HT-29 (cell line): Measurements from ENCODE around the gene ZNF211. TPM values are rescaled to one million over a fixed set of nuclear protein-coding genes. Genes with fewer than 3 reads are reported as not detected.

ENCODE experiments used
- DNase-seq: peaks from one replicate; pipeline ENCODE4 v3.0.0-alpha.2; 2015; ENCODE audit warnings: low spot score
- total RNA-seq: library from RNA; depleted of rRNA; stranded (reverse); fragments of >200 nt; shearing (Covaris generic); gene quantifications from 2 replicates; pipeline ENCODE4 v1.2.3, GENCODE V29; 2014; rRNA removed

ZNF211 gene
- total RNA-seq, 1 experiment from 2014 or later: 2.7 TPM

GRCh38 chr19:57655443-57655842, 22.5 kb downstream of the ZNF211 start:
- no peak for DNase-seq

GRCh38 chr19:57656346-57656745, 23.4 kb downstream of the ZNF211 start:
- DNase-seq: no peak

- peak; percentile 45 for DNase-seq
Measured at GRCh38 chr19:57664269-57665127, 31.5 kb downstream of the ZNF211 start.

GRCh38 chr19:57665261-57665806, 32.4 kb downstream of the ZNF211 start:
- no peak for DNase-seq

- no peak for DNase-seq
Measured at GRCh38 chr19:57667228-57667627, 34.3 kb downstream of the ZNF211 start.

- DNase-seq: no peak
Measured at GRCh38 chr19:57668635-57669034, 35.7 kb downstream of the ZNF211 start, which contains the start of gene ZSCAN4. TSS of gene ZSCAN4 (plus strand) at chr19:57668935. CDS start at chr19:57676146, 7,211 bp downstream.

- DNase-seq: no peak
Measured at GRCh38 chr19:57671124-57671895, 38.3 kb downstream of the ZNF211 start.

- DNase-seq: no peak
Measured at GRCh38 chr19:57672466-57672865, 39.5 kb downstream of the ZNF211 start.

- DNase-seq: no peak
Measured at GRCh38 chr19:57675881-57676280, 42.9 kb downstream of the ZNF211 start.

GRCh38 chr19:57682226-57682766, 49.3 kb downstream of the ZNF211 start:
- no peak for DNase-seq

- no peak for DNase-seq
Measured at GRCh38 chr19:57686727-57687126, 53.8 kb downstream of the ZNF211 start.

- DNase-seq: no peak
Measured at GRCh38 chr19:57687363-57688010, 54.5 kb downstream of the ZNF211 start.

- DNase-seq: no peak
Measured at GRCh38 chr19:57688011-57688763, 55.2 kb downstream of the ZNF211 start.

GRCh38 chr19:57689750-57690149, 56.8 kb downstream of the ZNF211 start:
- no peak for DNase-seq

Other genes with a start within 250 kb of the ZNF211 start
- gene ZNF548, start 243.3 kb upstream of the ZNF211 start, total RNA-seq: 10.2 and 12.2 TPM in 2 replicates
- gene ZNF17, start 222.0 kb upstream of the ZNF211 start, total RNA-seq: 4.7 and 7.2 TPM in 2 replicates
- gene ZNF749, start 197.8 kb upstream of the ZNF211 start, total RNA-seq: 22.9 and 27.6 TPM in 2 replicates
- 0.08 TPM in 1 of 2 replicates, not detected in the other for gene VN1R1, start 176.0 kb upstream of the ZNF211 start, total RNA-seq
- 0.28 and 0.31 TPM in 2 replicates for gene ZNF772, start 155.6 kb upstream of the ZNF211 start, total RNA-seq
- 8.1 and 19.3 TPM in 2 replicates for gene ZNF419, start 145.4 kb upstream of the ZNF211 start, total RNA-seq
- 5.3 and 5.5 TPM in 2 replicates for gene ZNF773, start 133.2 kb upstream of the ZNF211 start, total RNA-seq
- not detected in 2 replicates for gene ZNF549, start 105.8 kb upstream of the ZNF211 start, total RNA-seq
- gene ZNF550, start 73.3 kb upstream of the ZNF211 start, total RNA-seq: 1.1 and 6.1 TPM in 2 replicates
- 2.5 and 3.1 TPM in 2 replicates for gene ZNF416, start 54.3 kb upstream of the ZNF211 start, total RNA-seq
- 0.23 TPM in 1 of 2 replicates, not detected in the other for gene ZIK1, start 49.0 kb upstream of the ZNF211 start, total RNA-seq
- gene ZNF530, start 33.3 kb upstream of the ZNF211 start, total RNA-seq: 2.7 and 5.7 TPM in 2 replicates
- not detected in 2 replicates for gene ZNF134, start 18.9 kb upstream of the ZNF211 start, total RNA-seq
- gene ZSCAN4, start 35.8 kb downstream of the ZNF211 start, total RNA-seq: not detected in 2 replicates
- gene ZNF551, start 48.8 kb downstream of the ZNF211 start, total RNA-seq: 25.5 and 26.5 TPM in 2 replicates
- 0.05 TPM in 1 of 2 replicates, not detected in the other for gene ZNF154, start 76.0 kb downstream of the ZNF211 start, total RNA-seq
- not detected in 2 replicates for gene ZNF671, start 94.5 kb downstream of the ZNF211 start, total RNA-seq
- gene ZNF776, start 113.6 kb downstream of the ZNF211 start, total RNA-seq: 11.4 and 14.6 TPM in 2 replicates
- gene ZNF586, start 136.5 kb downstream of the ZNF211 start, total RNA-seq: 18.3 and 18.5 TPM in 2 replicates
- gene ZNF552, start 181.7 kb downstream of the ZNF211 start, total RNA-seq: 17.3 and 22.3 TPM in 2 replicates
- gene ZNF587B, start 197.1 kb downstream of the ZNF211 start, total RNA-seq: 32.1 and 40.0 TPM in 2 replicates
- gene ZNF587, start 216.7 kb downstream of the ZNF211 start, total RNA-seq: 33.7 and 39.4 TPM in 2 replicates